DND-41 (cell line): ENCODE data around the gene KIF21A.

ENCODE experiments used
- ATAC-seq: fragments of 200-7000 bp; cut with Tn5 transposase; 3 replicates; pipeline ENCODE4 v1.9.1; 2021; ENCODE audit warnings: low read depth; ENCODE audit not compliant: insufficient read depth
- DNase-seq: peaks from one replicate; pipeline ENCODE4 v3.0.0-alpha.2; 2020
- H2AFZ ChIP-seq: 2 replicates; pipeline ENCODE4 v1.6.0; 2012; ENCODE audit warnings: low read depth, low read length
- H3K27ac ChIP-seq: 2 replicates; pipeline ENCODE4 v1.5.1; 2012; ENCODE audit warnings: low read length, inconsistent platforms
- H3K27me3 ChIP-seq: fragments of 200-600 bp; sonication (generic); 2 replicates; pipeline ENCODE4 v1.6.0; 2012; ENCODE audit warnings: low read length, mild to moderate bottlenecking, inconsistent platforms; ENCODE audit not compliant: insufficient read depth, poor library complexity
- H3K36me3 ChIP-seq: 2 replicates; pipeline ENCODE4 v1.5.1; 2012; ENCODE audit warnings: low read length, inconsistent platforms; ENCODE audit not compliant: insufficient read depth
- H3K4me1 ChIP-seq: 2 replicates; pipeline ENCODE4 v1.5.1; 2012; ENCODE audit warnings: mild to moderate bottlenecking, low read length; ENCODE audit not compliant: insufficient read depth
- H3K4me2 ChIP-seq: 2 replicates; pipeline ENCODE4 v1.6.0; 2012; ENCODE audit warnings: mild to moderate bottlenecking, moderate library complexity, low read length, inconsistent platforms; ENCODE audit not compliant: insufficient read depth
- H3K4me3 ChIP-seq, 2 experiments: fragments of 200-600 bp in 1 of 2; shearing (Covaris generic) in 1 of 2; 2 replicates each; pipeline ENCODE4 v1.5.1; 2012 to 2016; ENCODE audit warnings: inconsistent platforms in 2 of 2, low read length in 2 of 2, mild to moderate bottlenecking in 2 of 2, low read depth in 1 of 2, moderate library complexity in 1 of 2
- H3K79me2 ChIP-seq: 2 replicates; pipeline ENCODE4 v1.6.0; 2012; ENCODE audit warnings: low read length, inconsistent platforms; ENCODE audit not compliant: insufficient read depth
- H3K9ac ChIP-seq: 2 replicates; pipeline ENCODE4 v1.6.0; 2012; ENCODE audit warnings: low read depth, mild to moderate bottlenecking, inconsistent platforms, low read length, moderate library complexity
- H3K9me3 ChIP-seq: 2 replicates; pipeline ENCODE4 v1.5.1; 2012; ENCODE audit warnings: low read length, moderate library complexity, mild to moderate bottlenecking, inconsistent platforms; ENCODE audit not compliant: insufficient read depth, severe bottlenecking
- H4K20me1 ChIP-seq: 2 replicates; pipeline ENCODE4 v1.6.0; 2012; ENCODE audit warnings: low read length; ENCODE audit not compliant: insufficient read depth
- EZH2 ChIP-seq: IDR thresholded peaks from 3 replicates; pipeline ENCODE4 v1.6.1; 2012; ENCODE audit warnings: borderline replicate concordance, low read depth, mild to moderate bottlenecking, moderate library complexity, low read length, inconsistent platforms; ENCODE audit not compliant: severe bottlenecking
- TF ChIP-seq, protein P1 (sequence below): IDR thresholded peaks from 2 replicates; pipeline ENCODE4 v1.5.1; 2012; ENCODE audit warnings: borderline replicate concordance, low read length, moderate library complexity, mild to moderate bottlenecking; ENCODE audit not compliant: poor library complexity, severe bottlenecking; ENCODE audit errors: extremely low read depth

KIF21A gene

DNA sequence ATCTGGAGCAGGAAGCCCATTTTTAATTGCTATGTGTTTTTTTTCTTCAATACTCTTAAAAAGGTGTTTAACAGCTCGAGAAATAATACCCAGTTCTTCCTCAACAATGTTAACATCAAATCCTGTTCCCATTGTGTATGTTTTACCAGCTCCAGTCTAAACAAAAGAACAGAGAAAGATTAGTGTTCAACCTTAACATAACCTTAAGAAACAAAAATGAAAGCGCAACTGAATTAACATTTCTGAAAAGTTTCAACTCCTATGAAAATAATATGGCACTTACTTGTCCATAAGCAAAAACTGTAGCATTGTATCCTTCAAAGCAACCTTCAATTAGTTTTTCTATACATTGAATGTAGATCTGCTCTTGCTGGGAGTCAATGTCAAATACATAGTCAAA lies 73.2 kb downstream of the KIF21A start:
- ATAC-seq, result no peak
- Histone ChIP-seq H3K27ac (no peak overlapping the region), H3K79me2 (no peaks in the 10 kb centered on the region)

DNA sequence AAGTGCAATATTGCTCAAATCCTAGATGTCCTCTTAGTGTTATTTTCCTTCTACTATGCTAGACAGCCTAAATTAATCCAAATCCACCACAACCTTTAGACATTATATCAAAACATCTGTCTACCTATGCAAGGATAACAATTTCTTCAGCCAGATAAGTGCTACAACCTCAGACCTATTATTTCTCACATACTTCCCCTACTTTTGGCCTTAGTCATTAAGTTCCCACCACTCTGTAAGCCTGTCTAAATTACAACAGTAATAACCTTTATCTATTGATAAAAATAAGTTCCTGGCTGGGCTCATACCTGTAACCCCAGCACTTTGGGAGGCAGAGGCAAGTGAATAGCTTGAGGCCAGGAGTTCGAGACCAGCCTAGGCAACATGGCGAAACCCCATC lies 74.0 kb downstream of the KIF21A start:
- Histone ChIP-seq H3K9me3 (no peaks in the 10 kb centered on the region), H3K4me2 (no peak overlapping the region), H3K27ac (no peak overlapping the region), H3K27me3 (no peaks in the 10 kb centered on the region), H3K79me2 (no peaks in the 10 kb centered on the region), H3K9ac (no peak overlapping the region), H3K4me3 (no peak overlapping the region), H3K36me3 (no peaks in the 10 kb centered on the region), H4K20me1 (no peaks in the 10 kb centered on the region), H2AFZ (no peak overlapping the region), H3K4me1 (no peaks in the 10 kb centered on the region)
- no peak for DNase-seq
- TF ChIP-seq, protein P1, sequence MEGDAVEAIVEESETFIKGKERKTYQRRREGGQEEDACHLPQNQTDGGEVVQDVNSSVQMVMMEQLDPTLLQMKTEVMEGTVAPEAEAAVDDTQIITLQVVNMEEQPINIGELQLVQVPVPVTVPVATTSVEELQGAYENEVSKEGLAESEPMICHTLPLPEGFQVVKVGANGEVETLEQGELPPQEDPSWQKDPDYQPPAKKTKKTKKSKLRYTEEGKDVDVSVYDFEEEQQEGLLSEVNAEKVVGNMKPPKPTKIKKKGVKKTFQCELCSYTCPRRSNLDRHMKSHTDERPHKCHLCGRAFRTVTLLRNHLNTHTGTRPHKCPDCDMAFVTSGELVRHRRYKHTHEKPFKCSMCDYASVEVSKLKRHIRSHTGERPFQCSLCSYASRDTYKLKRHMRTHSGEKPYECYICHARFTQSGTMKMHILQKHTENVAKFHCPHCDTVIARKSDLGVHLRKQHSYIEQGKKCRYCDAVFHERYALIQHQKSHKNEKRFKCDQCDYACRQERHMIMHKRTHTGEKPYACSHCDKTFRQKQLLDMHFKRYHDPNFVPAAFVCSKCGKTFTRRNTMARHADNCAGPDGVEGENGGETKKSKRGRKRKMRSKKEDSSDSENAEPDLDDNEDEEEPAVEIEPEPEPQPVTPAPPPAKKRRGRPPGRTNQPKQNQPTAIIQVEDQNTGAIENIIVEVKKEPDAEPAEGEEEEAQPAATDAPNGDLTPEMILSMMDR, result no peak
- no peak for TF ChIP-seq EZH2
- ATAC-seq, result no peak

More for the DNA sequence above, 73.2 kb downstream of the KIF21A start:
- DNase-seq, result no peak
- H3K9me3 ChIP-seq, result no peaks in the 10 kb centered on the region
- H3K4me3 ChIP-seq, result no peak overlapping the region
- no peak overlapping the region for H2AFZ ChIP-seq
- no peaks in the 10 kb centered on the region for H4K20me1 ChIP-seq
- TF ChIP-seq EZH2, result no peak
- TF ChIP-seq, protein P1, result no peak
- no peak overlapping the region for H3K9ac ChIP-seq
- no peak overlapping the region for H3K4me2 ChIP-seq
- no peaks in the 10 kb centered on the region for H3K4me1 ChIP-seq
- no peaks in the 10 kb centered on the region for H3K36me3 ChIP-seq
- H3K27me3 ChIP-seq, result no peaks in the 10 kb centered on the region

DNA sequence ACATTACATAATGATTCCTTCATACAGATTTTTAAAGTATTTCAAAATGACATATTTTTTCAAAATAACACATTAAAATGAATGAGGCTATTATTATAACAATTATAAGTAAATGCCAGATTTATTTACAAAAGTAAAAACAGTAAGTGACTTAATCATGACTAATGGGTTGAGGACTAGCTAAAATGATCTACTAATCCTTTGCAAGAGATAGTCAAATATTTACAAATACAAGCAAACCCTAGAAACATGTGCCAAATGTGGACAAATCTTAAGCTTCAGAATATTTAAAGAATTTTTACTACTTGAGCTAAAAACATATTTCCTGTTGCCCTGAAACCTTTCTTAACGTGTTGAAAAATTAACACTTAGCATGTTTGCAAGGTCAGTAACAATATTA lies 74.8 kb downstream of the KIF21A start:
- Histone ChIP-seq H2AFZ (no peak overlapping the region), H3K9ac (no peak overlapping the region), H3K9me3 (no peaks in the 10 kb centered on the region), H3K4me1 (no peaks in the 10 kb centered on the region), H3K4me2 (no peak overlapping the region), H3K36me3 (no peaks in the 10 kb centered on the region), H3K27me3 (no peaks in the 10 kb centered on the region), H4K20me1 (no peaks in the 10 kb centered on the region), H3K27ac (no peak overlapping the region), H3K79me2 (no peaks in the 10 kb centered on the region), H3K4me3 (no peak overlapping the region)
- DNase-seq (no peak), ATAC-seq (no peak)
- TF ChIP-seq, protein P1, result no peak
- no peak for TF ChIP-seq EZH2

DNA sequence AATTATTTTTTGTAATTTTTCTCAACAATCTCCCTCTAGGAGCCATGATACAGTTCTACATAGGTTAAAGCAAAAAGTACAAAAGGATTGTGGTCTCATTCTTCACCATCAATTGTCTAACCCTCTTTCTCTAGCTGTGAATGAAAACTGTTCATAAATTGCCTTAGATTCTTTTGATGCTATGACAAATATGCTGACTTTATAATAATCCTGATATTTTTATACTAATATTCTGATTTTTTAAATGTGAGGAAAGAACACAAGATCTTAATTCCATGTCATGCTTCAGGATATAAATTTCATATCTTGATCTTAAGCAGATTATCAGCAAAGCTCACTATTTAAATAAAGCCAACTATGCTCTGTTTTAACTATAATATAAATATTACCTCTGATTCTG lies 75.4 kb downstream of the KIF21A start:
- no peaks in the 10 kb centered on the region for H3K4me1 ChIP-seq
- no peak overlapping the region for H3K9ac ChIP-seq
- no peaks in the 10 kb centered on the region for H3K36me3 ChIP-seq
- no peak overlapping the region for H3K4me3 ChIP-seq
- no peak for DNase-seq
- no peaks in the 10 kb centered on the region for H3K79me2 ChIP-seq
- no peaks in the 10 kb centered on the region for H4K20me1 ChIP-seq
- no peak overlapping the region for H3K27ac ChIP-seq
- no peak overlapping the region for H2AFZ ChIP-seq
- no peaks in the 10 kb centered on the region for H3K9me3 ChIP-seq
- no peak for ATAC-seq
- no peak overlapping the region for H3K4me2 ChIP-seq
- TF ChIP-seq EZH2, result no peak
- TF ChIP-seq, protein P1, result no peak
- no peaks in the 10 kb centered on the region for H3K27me3 ChIP-seq
